Endothelial cell of umbilical vein (primary cell): Measurements from ENCODE around the gene C16orf86. TPM values are rescaled to one million over a fixed set of nuclear protein-coding genes. Genes with fewer than 3 reads are reported as not detected.

Experiments used
- BruUV-seq: library from RNA; stranded (reverse); fragments of 400-500 nt; replicated peaks from 2 replicates; lab custom pipeline; 2021; lab: Mats Ljungman, UMichigan
- CTCF ChIA-PET: fragments of 300-600, 350-600 bp; sonication (Branson Sonifier 250); formaldehyde crosslinking; loops from one replicate; lab custom pipeline; 2021; ENCODE audit warnings: antibody characterized with exemption, inconsistent platforms; lab: Charles Lee
- POLR2A ChIA-PET: fragments of 300-600, 350-600 bp; sonication (Branson Sonifier 250); formaldehyde crosslinking; loops from one replicate; lab custom pipeline; 2021; ENCODE audit warnings: antibody characterized with exemption, inconsistent platforms; lab: Charles Lee
- DNase-seq: peaks from one replicate; pipeline ENCODE4 v3.0.0-alpha.2; 2011; ENCODE audit warnings: low read depth, low spot score
- FAIRE-seq: peaks from 2 replicates; lab custom pipeline; 2011; peaks lifted over from hg19 to GRCh38; lab: Jason Lieb, UNC
- H2AFZ ChIP-seq: 2 replicates; pipeline ENCODE4 v1.6.0; 2012; ENCODE audit warnings: low read depth, low read length, control low read depth, inconsistent platforms
- H3K27ac ChIP-seq: 2 replicates; pipeline ENCODE4 v1.5.1; 2011; ENCODE audit warnings: low read depth, mild to moderate bottlenecking, control low read depth, low read length, moderate library complexity; ENCODE audit not compliant: insufficient read depth
- H3K27me3 ChIP-seq, 2 experiments: 2 replicates each; pipeline versions ENCODE4 v1.6.0 to v1.6.1; 2011; ENCODE audit warnings: low read length in 2 of 2, mixed read lengths in 1 of 2; ENCODE audit not compliant: control insufficient read depth in 2 of 2, insufficient read depth in 2 of 2
- H3K36me3 ChIP-seq, 2 experiments: 2 replicates in 1 of 2; 3 replicates in 1 of 2; pipeline ENCODE4 v1.5.1; 2011; ENCODE audit warnings: low read length in 2 of 2, mild to moderate bottlenecking in 1 of 2, moderate library complexity in 1 of 2; ENCODE audit not compliant: control insufficient read depth in 2 of 2, insufficient read depth in 2 of 2; ENCODE audit errors: extremely low read depth in 1 of 2
- H3K4me1 ChIP-seq: 3 replicates; pipeline ENCODE4 v1.5.1; 2011; ENCODE audit warnings: mild to moderate bottlenecking, low read length; ENCODE audit not compliant: control insufficient read depth, insufficient read depth; ENCODE audit errors: extremely low read depth
- H3K4me2 ChIP-seq: 2 replicates; pipeline ENCODE4 v1.6.1; 2011; ENCODE audit warnings: low read length, control low read depth, mixed read lengths; ENCODE audit not compliant: insufficient read depth
- H3K4me3 ChIP-seq, 3 experiments: fragments of 200-600 bp in 1 of 3; sonication (generic), shearing (Covaris generic) in 1 of 3; replicated peaks in 1 of 3; 2 replicates each; pipeline ENCODE4 v1.5.1; 2011 to 2016; ENCODE audit warnings: control low read depth in 3 of 3, low read length in 3 of 3, mild to moderate bottlenecking in 2 of 3, inconsistent platforms in 1 of 3, low read depth in 1 of 3, moderate library complexity in 1 of 3; ENCODE audit not compliant: insufficient read depth in 1 of 3
- H3K79me2 ChIP-seq: 2 replicates; pipeline ENCODE4 v1.6.0; 2012; ENCODE audit warnings: low read length, inconsistent platforms; ENCODE audit not compliant: control insufficient read depth, insufficient read depth
- H3K9ac ChIP-seq: replicated peaks from 2 replicates; pipeline ENCODE3; 2011; ENCODE audit warnings: low read length, control low read depth; ENCODE audit not compliant: insufficient read depth; ENCODE audit errors: extremely low read depth
- H3K9me1 ChIP-seq: replicated peaks from 3 replicates; pipeline ENCODE4 v1.6.0; 2011; ENCODE audit warnings: mild to moderate bottlenecking, low read length; ENCODE audit not compliant: control insufficient read depth, insufficient read depth; ENCODE audit errors: extremely low read depth
- H3K9me3 ChIP-seq: replicated peaks from 2 replicates; pipeline ENCODE4 v1.5.1; 2012; ENCODE audit warnings: low read length, inconsistent platforms; ENCODE audit not compliant: control insufficient read depth, insufficient read depth
- H4K20me1 ChIP-seq: replicated peaks from 2 replicates; pipeline ENCODE3; 2011; ENCODE audit warnings: mild to moderate bottlenecking, low read length; ENCODE audit not compliant: control insufficient read depth, insufficient read depth; ENCODE audit errors: extremely low read depth
- EZH2 ChIP-seq: IDR thresholded peaks from 2 replicates; pipeline ENCODE4 v1.6.1; 2012; ENCODE audit warnings: borderline replicate concordance, low read depth, mild to moderate bottlenecking, moderate library complexity, low read length, inconsistent platforms; ENCODE audit not compliant: severe bottlenecking
- FOS ChIP-seq: IDR thresholded peaks from 2 replicates; pipeline ENCODE4 v1.6.1; 2011; ENCODE audit warnings: mild to moderate bottlenecking, low read length, moderate library complexity, borderline replicate concordance; ENCODE audit not compliant: insufficient read depth
- GATA2 ChIP-seq: IDR thresholded peaks from 2 replicates; pipeline ENCODE4 v1.7.0; 2011; ENCODE audit warnings: low read depth, mild to moderate bottlenecking, moderate library complexity, mixed read lengths, low read length; ENCODE audit not compliant: insufficient read length, insufficient read depth
- JUN ChIP-seq: IDR thresholded peaks from 2 replicates; pipeline ENCODE4 v1.6.1; 2011; ENCODE audit warnings: borderline replicate concordance, low read depth; ENCODE audit not compliant: insufficient read length, insufficient read depth
- MAX ChIP-seq: IDR thresholded peaks from 2 replicates; pipeline ENCODE4 v1.6.1; 2011; ENCODE audit not compliant: insufficient read depth, insufficient read length
- MYC ChIP-seq: IDR thresholded peaks from one replicate; pipeline ENCODE4 v1.6.1; 2011; ENCODE audit warnings: mild to moderate bottlenecking, low read depth, low read length
- POLR2A ChIP-seq: IDR thresholded peaks from 2 replicates; pipeline ENCODE4 v1.6.1; 2012; ENCODE audit warnings: low read depth, mild to moderate bottlenecking, control low read depth, low read length
- POLR2AphosphoS5 ChIP-seq: IDR thresholded peaks from 2 replicates; pipeline ENCODE4 v1.6.1; 2012; ENCODE audit warnings: low read depth, mild to moderate bottlenecking, control low read depth, low read length, moderate library complexity; ENCODE audit not compliant: insufficient read depth
- dilution Hi-C: fragments of 300-500 bp; cut with MboI; formaldehyde crosslinking; loops from one replicate; pipeline ENCODE4 v1.15.0; 2019; ENCODE audit warnings: low sequenced_read_pairs; ENCODE audit not compliant: extremely low pct_ligation_motif_present
- intact Hi-C: fragments of 100-400 bp; cut with micrococcal nuclease; formaldehyde crosslinking; loops from one replicate; pipeline ENCODE4 v1.10.0; 2022
- polyA plus RNA-seq, 4 experiments: library from polyadenylated mRNA; depleted of rRNA in 3 of 4; stranded (reverse) in 3 of 4; unstranded in 1 of 4; fragments of >200 nt; gene quantifications; 2 replicates each; pipeline versions ENCODE4 v1.2.1 to v1.2.3, GENCODE V29; 2011 to 2012; ENCODE audit warnings: missing spikeins in 1 of 4
- total RNA-seq: library from RNA; stranded (reverse); gene quantifications from 2 replicates; pipeline ENCODE4 v1.2.3, GENCODE V29; 2021
- TF ChIP-seq, protein P1 (sequence below), 2 donors: IDR thresholded peaks; 1 replicate in 1 of 2; 2 replicates in 1 of 2; pipeline ENCODE4 v1.5.1; 2011; ENCODE audit warnings: low read length in 2 of 2, mild to moderate bottlenecking in 2 of 2, moderate library complexity in 2 of 2, control low read depth in 1 of 2, inconsistent platforms in 1 of 2, low read depth in 1 of 2; ENCODE audit not compliant: insufficient read depth in 1 of 2; ENCODE audit errors: extremely low read depth in 1 of 2

The C16orf86 gene
- total and polyA plus RNA-seq, 2 donors (not counting 3 experiments of a cell fraction or from before 2014, with no cell fraction given): 0.62 to 0.98 TPM

- Histone ChIP-seq H3K9me3 (no peaks in the 10 kb centered on the region), H3K79me2 (no peaks in the 10 kb centered on the region), H3K9ac (no peak overlapping the region), H3K4me3 (no peak overlapping the region), H3K4me1 (peaks cover 24% of the 10 kb centered on the region), H2AFZ (no peak overlapping the region), H3K27ac (no peak overlapping the region), H3K36me3 (peaks cover 0 to 6% of the 10 kb centered on the region in 2 experiments), H3K4me2 (no peak overlapping the region), H4K20me1 (no peaks in the 10 kb centered on the region), H3K9me1 (no peaks in the 10 kb centered on the region), H3K27me3 (no peaks in the 10 kb centered on the region)
- no peak for TF ChIP-seq JUN
- TF ChIP-seq, protein P1, sequence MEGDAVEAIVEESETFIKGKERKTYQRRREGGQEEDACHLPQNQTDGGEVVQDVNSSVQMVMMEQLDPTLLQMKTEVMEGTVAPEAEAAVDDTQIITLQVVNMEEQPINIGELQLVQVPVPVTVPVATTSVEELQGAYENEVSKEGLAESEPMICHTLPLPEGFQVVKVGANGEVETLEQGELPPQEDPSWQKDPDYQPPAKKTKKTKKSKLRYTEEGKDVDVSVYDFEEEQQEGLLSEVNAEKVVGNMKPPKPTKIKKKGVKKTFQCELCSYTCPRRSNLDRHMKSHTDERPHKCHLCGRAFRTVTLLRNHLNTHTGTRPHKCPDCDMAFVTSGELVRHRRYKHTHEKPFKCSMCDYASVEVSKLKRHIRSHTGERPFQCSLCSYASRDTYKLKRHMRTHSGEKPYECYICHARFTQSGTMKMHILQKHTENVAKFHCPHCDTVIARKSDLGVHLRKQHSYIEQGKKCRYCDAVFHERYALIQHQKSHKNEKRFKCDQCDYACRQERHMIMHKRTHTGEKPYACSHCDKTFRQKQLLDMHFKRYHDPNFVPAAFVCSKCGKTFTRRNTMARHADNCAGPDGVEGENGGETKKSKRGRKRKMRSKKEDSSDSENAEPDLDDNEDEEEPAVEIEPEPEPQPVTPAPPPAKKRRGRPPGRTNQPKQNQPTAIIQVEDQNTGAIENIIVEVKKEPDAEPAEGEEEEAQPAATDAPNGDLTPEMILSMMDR (IDR thresholded peaks at IDR 0.05; ENCODE audit: extremely low read depth in 1 of 2, insufficient read depth in 1 of 2, low read depth in 1 of 2, low read length in 2 of 2): peak in 1 of 2 donors; percentile 55
- peak; percentile 19 for TF ChIP-seq POLR2A
- TF ChIP-seq MYC: no peak
- dilution Hi-C loops: no loop called here
- ChIA-PET POLR2A (interaction anchor here (0.6 kb wide), 1 partner anchor 120 kb away, joined by 3 read pairs; no protein-coding TSS in a partner anchor), CTCF (interaction anchor here (0.6 to 12.7 kb wide), 6 partner anchors 10 to 142 kb away, joined by 3 to 163 read pairs (median 4); partner anchors contain the start of gene CARMIL2)
- FAIRE-seq: no peak
- intact Hi-C loops: no loop called here
- DNase-seq: no peak
- BruUV-seq: no TSS peak
These were observed 3.3 kb upstream of the C16orf86 start for GRCh38 chr16:67663151-67663876.

GRCh38 chr16:67663877-67664222, 2.8 kb upstream of the C16orf86 start:
- Histone ChIP-seq H3K4me2 (no peak overlapping the region), H3K4me3 (no peak overlapping the region), H3K9ac (no peak overlapping the region), H3K36me3 (peaks cover 0 to 6% of the 10 kb centered on the region in 2 experiments), H3K27me3 (no peaks in the 10 kb centered on the region), H4K20me1 (no peaks in the 10 kb centered on the region), H3K9me3 (no peaks in the 10 kb centered on the region), H3K4me1 (peaks cover 24% of the 10 kb centered on the region), H3K79me2 (no peaks in the 10 kb centered on the region), H3K27ac (no peak overlapping the region), H2AFZ (no peak overlapping the region), H3K9me1 (no peaks in the 10 kb centered on the region)
- FAIRE-seq: no peak
- ChIA-PET POLR2A (interaction anchor here (0.6 kb wide), 1 partner anchor 120 kb away, joined by 3 read pairs; no protein-coding TSS in a partner anchor), CTCF (interaction anchor here (1.2 to 12.7 kb wide), 5 partner anchors 9 to 143 kb away, joined by 3 to 163 read pairs (median 5); partner anchors contain the start of gene CARMIL2)
- TF ChIP-seq FOS (no peak), JUN (no peak), GATA2 (no peak), MYC (no peak), POLR2AphosphoS5 (no peak), MAX (no peak), EZH2 (no peak), POLR2A (no peak)
- TF ChIP-seq, protein P1 (IDR thresholded peaks at IDR 0.05; ENCODE audit: extremely low read depth in 1 of 2, insufficient read depth in 1 of 2, low read depth in 1 of 2, low read length in 2 of 2): no peak
- no TSS peak for BruUV-seq
- dilution Hi-C loops (no loop called here), intact Hi-C loops (no loop called here)
- no peak for DNase-seq
